Astrocyte (in vitro differentiated cells and primary cell): ENCODE data around the gene GSTA2.

ENCODE experiments used
- EZH2 ChIP-seq: IDR thresholded peaks from 2 replicates; pipeline ENCODE4 v1.6.1; 2012; ENCODE audit warnings: mild to moderate bottlenecking, low read length, inconsistent platforms; ENCODE audit not compliant: insufficient read depth
- TF ChIP-seq, protein P1 (sequence below): IDR thresholded peaks from 2 replicates; pipeline ENCODE4 v1.5.1; 2011; ENCODE audit warnings: low read depth, mild to moderate bottlenecking, inconsistent platforms, low read length, moderate library complexity; ENCODE audit not compliant: insufficient read depth

- TF ChIP-seq, protein P1, sequence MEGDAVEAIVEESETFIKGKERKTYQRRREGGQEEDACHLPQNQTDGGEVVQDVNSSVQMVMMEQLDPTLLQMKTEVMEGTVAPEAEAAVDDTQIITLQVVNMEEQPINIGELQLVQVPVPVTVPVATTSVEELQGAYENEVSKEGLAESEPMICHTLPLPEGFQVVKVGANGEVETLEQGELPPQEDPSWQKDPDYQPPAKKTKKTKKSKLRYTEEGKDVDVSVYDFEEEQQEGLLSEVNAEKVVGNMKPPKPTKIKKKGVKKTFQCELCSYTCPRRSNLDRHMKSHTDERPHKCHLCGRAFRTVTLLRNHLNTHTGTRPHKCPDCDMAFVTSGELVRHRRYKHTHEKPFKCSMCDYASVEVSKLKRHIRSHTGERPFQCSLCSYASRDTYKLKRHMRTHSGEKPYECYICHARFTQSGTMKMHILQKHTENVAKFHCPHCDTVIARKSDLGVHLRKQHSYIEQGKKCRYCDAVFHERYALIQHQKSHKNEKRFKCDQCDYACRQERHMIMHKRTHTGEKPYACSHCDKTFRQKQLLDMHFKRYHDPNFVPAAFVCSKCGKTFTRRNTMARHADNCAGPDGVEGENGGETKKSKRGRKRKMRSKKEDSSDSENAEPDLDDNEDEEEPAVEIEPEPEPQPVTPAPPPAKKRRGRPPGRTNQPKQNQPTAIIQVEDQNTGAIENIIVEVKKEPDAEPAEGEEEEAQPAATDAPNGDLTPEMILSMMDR = no peak
- no peak for TF ChIP-seq EZH2
Measured at GRCh38 chr6:52735071-52735470, 28.2 kb downstream of the GSTA2 start.
